NCI-H748 (cell line): ENCODE data around the gene AQP3.
"Not testable (repeated sequence)": the region's sequence is repeated elsewhere in the genome, so short reads cannot be mapped to it uniquely, and the experiment has no call there.

Experiments
- DNase-seq: peaks from one replicate; lab custom pipeline; 2025; ENCODE audit not compliant: unreplicated experiment; lab: John Stamatoyannopoulos, UW

Gene AQP3

DNA sequence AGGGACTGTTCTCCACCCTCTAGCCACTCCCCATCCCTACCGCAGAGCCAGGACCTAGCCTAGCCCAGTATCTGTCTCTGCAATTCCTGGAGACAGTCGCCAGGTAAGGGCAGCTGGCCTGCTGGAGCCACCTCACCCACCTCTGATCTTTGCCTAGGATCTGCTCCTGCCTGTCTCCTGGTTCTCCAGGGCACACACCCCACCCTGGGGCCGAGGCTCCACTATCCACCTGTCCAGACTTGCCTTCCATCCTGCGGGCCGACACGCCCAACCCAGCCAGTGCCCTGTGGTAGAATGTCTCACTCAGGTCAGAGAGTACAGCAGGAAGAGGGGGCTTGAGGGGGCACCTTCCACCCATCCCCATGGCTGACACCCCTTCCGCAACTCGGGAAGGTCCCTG is 29.3 kb downstream of the AQP3 start:
- DNase-seq: no peak

- no peak for DNase-seq
These were observed 30.4 kb downstream of the AQP3 start for GRCh38 chr9:33416996-33417395.

- peak; percentile 80 for DNase-seq
These were observed 31.8 kb downstream of the AQP3 start for GRCh38 chr9:33415501-33416038.

- no peak for DNase-seq
These were observed 32.4 kb downstream of the AQP3 start for GRCh38 chr9:33414889-33415500.

DNA sequence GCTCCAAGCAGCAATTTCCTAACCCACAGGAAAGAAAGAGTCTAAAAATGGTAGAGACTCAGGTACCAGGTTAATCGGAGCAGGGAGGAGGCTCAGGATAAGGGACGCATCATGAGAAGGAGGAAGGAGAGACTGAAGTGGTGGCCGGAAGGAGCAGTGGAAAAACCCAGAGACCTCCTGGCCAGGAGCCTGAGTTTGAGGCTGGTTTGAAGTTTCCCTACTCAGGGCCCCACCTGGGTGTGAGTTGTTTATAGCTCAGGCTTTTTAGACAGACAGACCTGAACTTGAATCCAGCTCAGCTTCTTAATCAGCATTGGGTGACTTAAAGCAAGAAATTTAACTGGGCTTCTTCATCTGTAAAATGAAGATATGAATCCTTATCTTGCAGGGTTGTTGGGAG is 33.1 kb downstream of the AQP3 start:
- DNase-seq: no peak

GRCh38 chr9:33408087-33408486 is 39.3 kb downstream of the AQP3 start:
- no peak for DNase-seq

DNA sequence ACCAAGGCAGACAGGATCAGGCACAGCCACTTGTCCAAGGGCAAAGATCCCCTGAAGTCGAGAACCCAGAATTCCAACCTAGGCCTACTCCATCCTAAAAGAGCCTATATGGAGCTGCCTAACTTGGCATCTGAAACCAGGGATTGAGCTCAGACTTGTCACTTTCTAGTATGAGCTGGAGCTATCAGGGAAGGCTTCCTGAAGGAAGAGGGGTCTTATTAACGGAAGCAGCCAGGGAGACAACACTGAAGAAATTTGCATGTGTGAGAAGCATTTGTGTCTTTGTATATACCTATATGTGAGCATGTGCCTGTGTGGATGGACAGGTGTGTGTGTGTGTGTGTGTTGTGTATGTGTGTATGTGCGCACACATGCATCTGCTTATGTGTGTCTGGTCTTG is 40.3 kb downstream of the AQP3 start:
- no peak for DNase-seq

- no peak for DNase-seq
These were observed 42.5 kb downstream of the AQP3 start for GRCh38 chr9:33404788-33405362.

DNA sequence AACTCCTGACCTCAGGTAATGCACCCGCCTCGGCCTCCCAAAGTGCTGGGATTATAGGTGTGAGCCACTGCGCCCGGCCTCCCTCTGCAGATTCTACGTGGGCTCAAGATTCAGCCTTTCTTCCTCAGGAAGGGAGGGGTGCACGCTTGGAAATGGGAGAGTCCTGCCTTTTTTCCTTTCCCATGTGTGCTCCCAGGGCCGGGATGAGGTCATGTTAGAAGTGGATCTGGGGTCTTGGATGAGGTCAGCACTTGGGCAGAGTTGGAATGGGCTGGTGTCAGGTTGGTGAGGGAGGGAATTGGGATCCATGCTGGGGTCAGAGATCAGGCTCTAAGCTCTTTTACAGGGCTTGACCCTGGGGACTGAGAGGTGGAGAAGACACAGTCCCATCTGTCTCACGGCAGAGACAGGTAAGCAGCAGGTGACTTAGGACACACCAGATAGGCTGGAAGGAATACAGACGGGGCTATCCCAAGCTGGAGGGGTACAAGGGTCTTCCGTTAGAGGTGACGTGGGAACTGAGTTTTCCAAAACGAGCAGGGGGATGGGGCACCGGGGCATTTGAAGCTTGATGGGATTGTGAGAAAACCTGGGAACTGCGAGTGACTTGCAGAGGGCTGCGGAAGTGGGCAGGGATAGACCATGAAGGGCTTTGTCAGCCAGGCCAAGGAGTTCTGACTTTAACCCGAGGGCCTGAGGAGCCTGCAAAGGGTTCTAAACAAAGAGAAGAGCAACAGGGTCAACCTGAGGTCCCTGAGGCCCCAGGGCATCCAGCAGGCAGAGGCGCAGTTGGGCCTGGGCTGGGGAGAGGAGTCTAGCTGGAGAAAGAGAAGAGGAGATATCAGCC is 43.2 kb downstream of the AQP3 start:
- DNase-seq: no peak

- DNase-seq: not testable (repeated sequence)
These were observed 45.0 kb downstream of the AQP3 start, which contains the start of gene AQP7 for GRCh38 chr9:33402371-33402770. Gene AQP7 (minus strand): TSS chr9:33402568. CDS start chr9:33401262, 1,306 bp downstream.

GRCh38 chr9:33401809-33402208 is 45.6 kb downstream of the AQP3 start:
- not testable (repeated sequence) for DNase-seq

GRCh38 chr9:33399047-33399446 is 48.3 kb downstream of the AQP3 start:
- DNase-seq: not testable (repeated sequence)

DNA sequence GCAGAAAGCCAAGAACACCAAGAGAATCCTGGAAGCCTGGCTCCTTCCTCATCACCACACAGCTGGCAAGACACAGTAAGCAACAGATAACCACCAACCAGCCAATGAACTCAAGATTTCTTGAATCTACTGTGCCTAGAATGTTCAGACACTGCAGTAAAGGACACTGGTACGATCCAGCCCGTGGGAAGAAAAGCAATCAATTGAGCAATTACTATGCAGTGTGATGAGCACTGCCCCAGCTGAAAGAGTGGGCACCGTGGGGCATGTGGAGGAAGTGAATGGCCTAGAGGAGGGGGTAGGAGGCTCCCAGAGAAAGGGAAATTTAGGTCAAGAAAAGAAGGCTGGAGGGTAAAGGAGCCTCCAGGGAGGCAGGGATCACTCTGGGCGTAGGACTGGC is 49.6 kb downstream of the AQP3 start:
- not testable (repeated sequence) for DNase-seq

DNA sequence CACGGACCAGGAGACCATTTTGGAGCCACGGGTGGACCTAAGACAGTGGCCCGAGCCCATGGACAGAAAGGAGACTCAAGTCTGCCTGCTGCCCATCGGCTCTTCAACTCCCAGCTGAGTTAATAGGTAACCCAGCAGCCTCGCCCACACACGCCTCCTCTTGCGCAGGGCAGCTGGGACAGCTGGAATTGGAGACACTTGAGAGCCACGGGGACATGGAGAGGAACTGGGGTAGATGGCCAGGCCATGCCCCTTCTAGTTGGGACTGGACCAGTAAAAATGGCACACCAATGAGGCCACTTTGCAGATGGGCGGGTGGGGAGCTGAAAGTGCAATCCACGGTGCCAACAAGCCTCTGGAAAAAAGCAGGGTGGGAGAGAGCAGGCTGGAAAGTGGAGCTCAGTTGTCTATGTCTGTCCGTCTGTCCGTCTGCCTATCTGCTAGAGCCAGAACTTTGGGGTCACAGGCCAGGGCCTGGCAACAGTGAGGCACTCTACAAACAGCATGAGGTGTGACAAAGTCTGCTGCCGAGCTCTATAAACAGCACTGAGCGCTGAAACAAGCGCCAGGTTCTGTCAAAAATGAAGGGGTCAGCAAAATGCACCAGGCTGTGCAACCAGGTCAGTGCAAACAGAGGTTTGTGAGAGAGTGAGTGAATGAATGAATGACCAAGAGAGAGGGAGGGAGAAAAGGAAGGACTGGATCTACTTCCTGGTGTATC is 52.1 kb downstream of the AQP3 start:
- not testable (repeated sequence) for DNase-seq

- DNase-seq: not testable (repeated sequence)
These were observed 53.4 kb downstream of the AQP3 start for GRCh38 chr9:33393986-33394385.

DNA sequence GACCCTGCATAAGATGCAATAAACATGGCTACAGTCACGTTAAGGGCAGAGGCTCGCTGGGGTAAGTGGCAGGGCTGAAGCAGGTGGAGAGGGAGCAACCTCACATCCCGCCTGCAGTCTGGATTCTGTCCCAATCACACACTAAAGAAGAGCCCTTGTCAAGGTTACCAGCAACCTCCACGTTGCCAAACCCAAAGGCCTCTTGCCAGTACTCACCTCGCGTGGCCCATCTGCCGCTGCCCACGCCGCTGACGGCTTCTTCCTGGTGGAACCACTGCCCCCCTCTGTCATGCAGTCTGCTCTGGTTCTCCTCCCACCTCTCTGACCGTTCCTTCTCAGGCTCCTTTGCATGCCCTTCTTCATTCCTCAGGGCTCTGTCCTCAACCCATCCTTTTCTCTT is 53.8 kb downstream of the AQP3 start:
- DNase-seq: no peak

DNA sequence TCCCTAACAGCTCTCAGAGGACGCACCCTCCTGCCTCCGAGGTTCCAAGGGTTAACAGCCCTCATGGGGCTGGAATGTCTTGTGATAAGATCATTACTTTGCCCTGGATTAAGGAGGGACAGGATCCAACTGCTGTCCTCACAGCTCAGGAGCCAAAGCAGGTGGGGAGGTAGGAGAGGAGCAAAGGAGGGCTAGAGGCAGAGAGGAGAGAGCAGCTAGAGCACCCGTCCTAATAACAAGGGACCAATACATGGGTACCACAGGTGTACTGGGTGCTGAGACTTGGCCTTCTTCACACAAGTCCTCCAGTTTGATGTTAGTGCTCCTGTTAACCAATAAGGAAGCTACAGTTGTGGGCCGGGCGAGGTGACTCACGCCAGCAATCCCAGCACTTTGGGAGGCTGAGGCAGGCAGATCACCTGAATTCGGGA is 54.8 kb downstream of the AQP3 start:
- DNase-seq: not testable (repeated sequence)
